GM23338 (cell line): ENCODE results near the gene CELSR1. TPM values are rescaled to one million over a fixed set of nuclear protein-coding genes. Genes with fewer than 3 reads are reported as not detected.

Experiments
- ATAC-seq: fragments of 200-7000 bp; cut with Tn5 transposase; 3 replicates; pipeline ENCODE4 v1.9.1; 2020
- DNase-seq: peaks from one replicate; pipeline ENCODE4 v3.0.0-alpha.2; 2015; ENCODE audit warnings: low spot score
- H2AFZ ChIP-seq: fragments of 200-600 bp; sonication (generic); 2 replicates; pipeline ENCODE4 v1.8.0; 2016; ENCODE audit warnings: antibody characterized with exemption, mild to moderate bottlenecking, moderate library complexity
- H3F3A ChIP-seq: fragments of 200-600 bp; sonication (generic); replicated peaks from 2 replicates; pipeline ENCODE4 v1.8.0; 2017; ENCODE audit warnings: antibody characterized with exemption, mixed run types, low read depth
- H3K27ac ChIP-seq: fragments of 200-600 bp; sonication (generic); 2 replicates; pipeline ENCODE4 v1.6.1; 2016; ENCODE audit warnings: low read depth
- H3K27me3 ChIP-seq: fragments of 200-600 bp; sonication (generic); 2 replicates; pipeline ENCODE4 v1.8.0; 2016; ENCODE audit warnings: mild to moderate bottlenecking, mixed run types, moderate library complexity; ENCODE audit not compliant: insufficient read depth
- H3K36me3 ChIP-seq: fragments of 200-600 bp; sonication (generic); 2 replicates; pipeline ENCODE4 v1.8.0; 2016; ENCODE audit warnings: mild to moderate bottlenecking; ENCODE audit not compliant: insufficient read depth
- H3K4me1 ChIP-seq: fragments of 200-600 bp; sonication (generic); 2 replicates; pipeline ENCODE4 v1.8.0; 2016; ENCODE audit warnings: mild to moderate bottlenecking, moderate library complexity; ENCODE audit not compliant: insufficient read depth
- H3K4me2 ChIP-seq: fragments of 200-600 bp; sonication (generic); 2 replicates; pipeline ENCODE4 v1.7.1; 2017; ENCODE audit warnings: mixed run types
- H3K4me3 ChIP-seq: fragments of 200-600 bp; sonication (generic); 2 replicates; pipeline ENCODE4 v1.6.1; 2016; ENCODE audit warnings: mixed run types
- H3K79me2 ChIP-seq: fragments of 200-600 bp; sonication (generic); replicated peaks from 2 replicates; pipeline ENCODE4 v1.8.0; 2017; ENCODE audit warnings: mild to moderate bottlenecking; ENCODE audit not compliant: insufficient read depth
- H3K9me2 ChIP-seq: fragments of 200-600 bp; sonication (generic); 2 replicates; pipeline ENCODE4 v1.8.0; 2017; ENCODE audit not compliant: insufficient read depth
- H4K20me1 ChIP-seq: fragments of 200-600 bp; sonication (generic); replicated peaks from 2 replicates; pipeline ENCODE4 v1.8.0; 2017; ENCODE audit warnings: mild to moderate bottlenecking; ENCODE audit not compliant: insufficient read depth
- H3K27ac Mint-ChIP-seq: 2 replicates; pipeline ENCODE4 v1.8.0; 2020; ENCODE audit warnings: inconsistent platforms, mild to moderate bottlenecking, moderate library complexity, mixed read lengths
- H3K27me3 Mint-ChIP-seq: 3 replicates; pipeline ENCODE4 v1.8.0; 2022; ENCODE audit warnings: low read depth, mild to moderate bottlenecking, moderate library complexity, mixed read lengths, inconsistent platforms; ENCODE audit not compliant: insufficient read depth, poor library complexity
- H3K36me3 Mint-ChIP-seq: 3 replicates; pipeline ENCODE4 v1.8.0; 2021; ENCODE audit warnings: low read depth, mild to moderate bottlenecking, inconsistent platforms, moderate library complexity, mixed read lengths
- H3K4me1 Mint-ChIP-seq: 3 replicates; pipeline ENCODE4 v1.8.0; 2020; ENCODE audit warnings: mild to moderate bottlenecking, inconsistent platforms, mixed read lengths
- H3K4me3 Mint-ChIP-seq: 3 replicates; pipeline ENCODE4 v1.8.0; 2021; ENCODE audit warnings: moderate library complexity, mild to moderate bottlenecking, inconsistent platforms, mixed read lengths
- H3K9me3 Mint-ChIP-seq: 3 replicates; pipeline ENCODE4 v1.8.0; 2020; ENCODE audit warnings: moderate library complexity, mild to moderate bottlenecking, inconsistent platforms, mixed read lengths
- CREB1 ChIP-seq: fragments of 250-450 bp; sonication (Bioruptor Pico); IDR thresholded peaks from 2 replicates; pipeline ENCODE4 v1.5.0; 2020; ENCODE audit warnings: low read depth, mild to moderate bottlenecking, moderate library complexity
- CTCF ChIP-seq, 2 experiments: fragments of 200-600 bp in 1 of 2; sonication (generic) in 1 of 2; conservative IDR thresholded peaks; 2 replicates each; pipeline versions ENCODE4 v1.5.1 to v1.6.1; 2016 to 2017; ENCODE audit warnings: antibody characterized with exemption in 2 of 2, low read depth in 2 of 2, mild to moderate bottlenecking in 2 of 2, moderate library complexity in 1 of 2
- ETS1 ChIP-seq: IDR thresholded peaks from 2 replicates; pipeline ENCODE4 v1.6.1; 2016; ENCODE audit warnings: antibody characterized with exemption
- EZH2 ChIP-seq: fragments of 200-600 bp; sonication (generic); IDR thresholded peaks from one replicate; pipeline ENCODE4 v1.8.0; 2017; ENCODE audit warnings: antibody characterized with exemption, mild to moderate bottlenecking, low read depth; ENCODE audit not compliant: unreplicated experiment
- EZH2phosphoT487 ChIP-seq: fragments of 200-600 bp; sonication (generic); IDR thresholded peaks from one replicate; pipeline ENCODE4 v1.8.1; 2018; ENCODE audit warnings: antibody characterized with exemption; ENCODE audit not compliant: unreplicated experiment
- JUNB ChIP-seq: IDR thresholded peaks from one replicate; pipeline ENCODE4 v1.6.1; 2016; ENCODE audit warnings: antibody characterized with exemption; ENCODE audit not compliant: unreplicated experiment
- NANOG ChIP-seq: IDR thresholded peaks from 2 replicates; pipeline ENCODE4 v1.6.1; 2016; ENCODE audit warnings: antibody characterized with exemption, borderline replicate concordance
- POLR2AphosphoS5 ChIP-seq: IDR thresholded peaks from 2 replicates; pipeline ENCODE4 v1.6.1; 2016; ENCODE audit warnings: antibody characterized with exemption, low read depth
- REST ChIP-seq: IDR thresholded peaks from one replicate; pipeline ENCODE4 v1.6.1; 2018; ENCODE audit warnings: antibody characterized with exemption; ENCODE audit not compliant: unreplicated experiment
- STAT1 ChIP-seq: IDR thresholded peaks from one replicate; pipeline ENCODE4 v1.6.1; 2016; ENCODE audit warnings: antibody characterized with exemption; ENCODE audit not compliant: unreplicated experiment
- ZNF114 ChIP-seq: fragments of 250-450 bp; sonication (Bioruptor Pico); IDR thresholded peaks from 2 replicates; pipeline ENCODE4 v1.5.0; 2020; ENCODE audit warnings: mild to moderate bottlenecking, moderate library complexity
- ZNF331 ChIP-seq: fragments of 250-450 bp; sonication (Bioruptor Pico); IDR thresholded peaks from 2 replicates; pipeline ENCODE4 v1.5.0; 2020; ENCODE audit warnings: low read depth, mild to moderate bottlenecking, moderate library complexity
- ZNF462 ChIP-seq: fragments of 250-450 bp; sonication (Bioruptor Pico); IDR thresholded peaks from 2 replicates; pipeline ENCODE4 v1.5.0; 2020; ENCODE audit warnings: mild to moderate bottlenecking, moderate library complexity
- polyA plus RNA-seq: library from polyadenylated mRNA; unstranded; fragments of >200 nt; fragmentation: Nextera tagmentation; extraction: Ambion mirVana; gene quantifications from 2 replicates; pipeline ENCODE4 v1.2.1, GENCODE V29; 2016
- total RNA-seq: library from RNA; depleted of rRNA; stranded (reverse); fragments of >200 nt; shearing (Covaris generic); gene quantifications from 2 replicates; pipeline ENCODE4 v1.2.3, GENCODE V29; 2014

The CELSR1 gene
- total and polyA plus RNA-seq, 2 experiments from 2014 or later, result 4.8 to 20.4 TPM

- H3K36me3 ChIP-seq, result no peaks in the 10 kb centered on the region
- no peak overlapping the region for H2AFZ ChIP-seq
- no peak overlapping the region for H3K4me3 Mint-ChIP-seq
- no peak overlapping the region for H3K4me2 ChIP-seq
- no peaks in the 10 kb centered on the region for H3K79me2 ChIP-seq
- ATAC-seq, result no peak
- H3K9me3 Mint-ChIP-seq, result peaks cover 5% of the 10 kb centered on the region; the same call in 2 of the 3 replicates
- no peak overlapping the region for H3K27ac ChIP-seq
- H3K27me3 Mint-ChIP-seq, result peaks cover 16% of the 10 kb centered on the region
- H3K9me2 ChIP-seq, result no peaks in the 10 kb centered on the region
- H3K4me3 ChIP-seq, result no peak overlapping the region
- TF ChIP-seq ETS1 (no peak), JUNB (no peak), CREB1 (no peak), EZH2 (no peak), ZNF114 (CRISPR knock-in tag) (no peak), REST (no peak), POLR2AphosphoS5 (no peak), STAT1 (no peak), ZNF462 (no peak), CTCF (conservative IDR thresholded peaks at IDR 0.05; ENCODE audit: low read depth in 2 of 2) (no peak), EZH2phosphoT487 (no peak), NANOG (no peak), ZNF331 (CRISPR knock-in tag) (no peak)
- H4K20me1 ChIP-seq, result no peaks in the 10 kb centered on the region
- H3K27me3 ChIP-seq, result no peaks in the 10 kb centered on the region
- no peaks in the 10 kb centered on the region for H3F3A ChIP-seq
- no peak for DNase-seq
- H3K4me1 ChIP-seq, result no peaks in the 10 kb centered on the region
- H3K4me1 Mint-ChIP-seq, result peaks cover 9% of the 10 kb centered on the region; the same call in 2 of the 3 replicates
- peaks cover 11% of the 10 kb centered on the region; the same call in 1 of the 3 replicates for H3K36me3 Mint-ChIP-seq
- H3K27ac Mint-ChIP-seq, result no peak overlapping the region
These were observed 72.6 kb downstream of the CELSR1 start for GRCh38 chr22:46464701-46465344.
